NCI-H2196 treated with DMSO at 0.1 percent for 48 hours (cell line): ENCODE results near the gene PARM1.
A peak's percentile ranks its signal among the peaks of the same experiment; 100 is the strongest.

Experiments
- DNase-seq: peaks from one replicate; lab custom pipeline; 2025; ENCODE audit not compliant: unreplicated experiment; lab: John Stamatoyannopoulos, UW

Gene PARM1

GRCh38 chr4:74942251-74942917, 9.5 kb downstream of the PARM1 start:
- no peak for DNase-seq

- no peak for DNase-seq
These were observed 10.0 kb downstream of the PARM1 start for GRCh38 chr4:74942918-74943253.

- peak; percentile 18 for DNase-seq
These were observed 11.5 kb downstream of the PARM1 start for GRCh38 chr4:74944354-74944793.

GRCh38 chr4:74946196-74946595, 13.3 kb downstream of the PARM1 start:
- DNase-seq, result no peak

- no peak for DNase-seq
These were observed 14.9 kb downstream of the PARM1 start for GRCh38 chr4:74947798-74948197.

GRCh38 chr4:74948236-74948635, 15.3 kb downstream of the PARM1 start:
- no peak for DNase-seq

- no peak for DNase-seq
These were observed 17.3 kb downstream of the PARM1 start for GRCh38 chr4:74950200-74950599.

- DNase-seq, result no peak
These were observed 18.0 kb downstream of the PARM1 start for GRCh38 chr4:74950882-74951281.

- no peak for DNase-seq
These were observed 20.7 kb downstream of the PARM1 start for GRCh38 chr4:74953647-74954046.

- no peak for DNase-seq
These were observed 26.0 kb downstream of the PARM1 start for GRCh38 chr4:74958881-74959280.

GRCh38 chr4:74961230-74961629, 28.3 kb downstream of the PARM1 start:
- DNase-seq, result no peak

- no peak for DNase-seq
These were observed 29.7 kb downstream of the PARM1 start for GRCh38 chr4:74962584-74962983.

GRCh38 chr4:74964311-74964710, 31.4 kb downstream of the PARM1 start:
- no peak for DNase-seq

GRCh38 chr4:74967324-74967723, 34.4 kb downstream of the PARM1 start:
- DNase-seq, result no peak

- DNase-seq, result no peak
These were observed 35.7 kb downstream of the PARM1 start for GRCh38 chr4:74968456-74969164.

- DNase-seq, result no peak
These were observed 36.9 kb downstream of the PARM1 start for GRCh38 chr4:74969507-74970474.

GRCh38 chr4:74970577-74970976, 37.7 kb downstream of the PARM1 start:
- no peak for DNase-seq

- no peak for DNase-seq
These were observed 38.9 kb downstream of the PARM1 start for GRCh38 chr4:74971862-74972261.

GRCh38 chr4:74975082-74975481, 42.2 kb downstream of the PARM1 start:
- DNase-seq, result no peak

GRCh38 chr4:74975848-74976824, 43.2 kb downstream of the PARM1 start:
- no peak for DNase-seq
